ENCODE results near the gene C1orf159. TPM values are rescaled to one million over a fixed set of nuclear protein-coding genes. Genes with fewer than 3 reads are reported as not detected.

Gene C1orf159
- total RNA-seq, 4 donors from 2014 or later = 6.9 to 19.6 (median 14.7) TPM

GRCh38 chr1:1050577-1051052, 65.3 kb downstream of the C1orf159 start:
- no peak for DNase-seq
- H3K9me3 ChIP-seq = no peaks in the 10 kb centered on the region
- no peak overlapping the region for H3K27ac ChIP-seq
- H3K36me3 ChIP-seq = peaks cover 0 to 98% (median 28%) of the 10 kb centered on the region in 3 donors
- no peaks in the 10 kb centered on the region for H3K4me1 ChIP-seq
- TF ChIP-seq, protein P1, sequence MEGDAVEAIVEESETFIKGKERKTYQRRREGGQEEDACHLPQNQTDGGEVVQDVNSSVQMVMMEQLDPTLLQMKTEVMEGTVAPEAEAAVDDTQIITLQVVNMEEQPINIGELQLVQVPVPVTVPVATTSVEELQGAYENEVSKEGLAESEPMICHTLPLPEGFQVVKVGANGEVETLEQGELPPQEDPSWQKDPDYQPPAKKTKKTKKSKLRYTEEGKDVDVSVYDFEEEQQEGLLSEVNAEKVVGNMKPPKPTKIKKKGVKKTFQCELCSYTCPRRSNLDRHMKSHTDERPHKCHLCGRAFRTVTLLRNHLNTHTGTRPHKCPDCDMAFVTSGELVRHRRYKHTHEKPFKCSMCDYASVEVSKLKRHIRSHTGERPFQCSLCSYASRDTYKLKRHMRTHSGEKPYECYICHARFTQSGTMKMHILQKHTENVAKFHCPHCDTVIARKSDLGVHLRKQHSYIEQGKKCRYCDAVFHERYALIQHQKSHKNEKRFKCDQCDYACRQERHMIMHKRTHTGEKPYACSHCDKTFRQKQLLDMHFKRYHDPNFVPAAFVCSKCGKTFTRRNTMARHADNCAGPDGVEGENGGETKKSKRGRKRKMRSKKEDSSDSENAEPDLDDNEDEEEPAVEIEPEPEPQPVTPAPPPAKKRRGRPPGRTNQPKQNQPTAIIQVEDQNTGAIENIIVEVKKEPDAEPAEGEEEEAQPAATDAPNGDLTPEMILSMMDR (IDR thresholded peaks at IDR 0.05) = no peak
- TF ChIP-seq POLR2A (IDR thresholded peaks at IDR 0.05) = no peak
- no peak overlapping the region for H3K4me3 ChIP-seq
- H3K27me3 ChIP-seq = no peaks in the 10 kb centered on the region
- 74 to 88% methylated on average over 7 to 21 of the region's 32 CpGs for WGBS, 2 donors
- intact Hi-C loops (cut with DNase I) = no loop called here

DNA sequence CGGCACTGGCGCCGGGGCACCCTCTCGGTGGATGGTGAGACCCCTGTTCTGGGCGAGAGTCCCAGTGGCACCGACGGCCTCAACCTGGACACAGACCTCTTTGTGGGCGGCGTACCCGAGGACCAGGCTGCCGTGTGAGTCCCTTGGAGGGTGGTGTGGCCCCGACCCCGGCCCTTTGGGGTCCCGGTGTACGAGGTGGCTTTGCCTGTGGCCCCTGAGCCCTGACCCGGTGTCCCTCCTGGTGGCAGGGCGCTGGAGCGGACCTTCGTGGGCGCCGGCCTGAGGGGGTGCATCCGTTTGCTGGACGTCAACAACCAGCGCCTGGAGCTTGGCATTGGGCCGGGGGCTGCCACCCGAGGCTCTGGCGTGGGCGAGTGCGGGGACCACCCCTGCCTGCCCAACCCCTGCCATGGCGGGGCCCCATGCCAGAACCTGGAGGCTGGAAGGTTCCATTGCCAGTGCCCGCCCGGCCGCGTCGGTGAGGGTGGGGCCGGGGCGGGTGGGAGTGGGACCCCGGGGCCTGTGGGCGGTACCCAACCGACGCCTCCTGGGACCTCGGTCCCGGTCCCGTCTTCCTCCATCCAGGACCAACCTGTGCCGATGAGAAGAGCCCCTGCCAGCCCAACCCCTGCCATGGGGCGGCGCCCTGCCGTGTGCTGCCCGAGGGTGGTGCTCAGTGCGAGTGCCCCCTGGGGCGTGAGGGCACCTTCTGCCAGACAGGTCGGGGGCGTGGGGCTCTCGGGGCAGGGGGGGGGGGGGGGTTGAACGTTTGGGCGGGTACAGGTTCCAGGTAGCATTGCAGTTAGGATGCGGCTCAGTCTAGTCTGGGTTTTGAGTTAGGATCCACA, 66.3 kb downstream of the C1orf159 start:
- Histone ChIP-seq H3K4me3 (no peak overlapping the region), H3K9me3 (no peaks in the 10 kb centered on the region), H3K27me3 (no peaks in the 10 kb centered on the region), H3K27ac (no peak overlapping the region), H3K36me3 (peaks cover 0 to 98% (median 28%) of the 10 kb centered on the region in 3 donors), H3K4me1 (no peaks in the 10 kb centered on the region)
- intact Hi-C loops (cut with DNase I) = no loop called here
- TF ChIP-seq, protein P1 (IDR thresholded peaks at IDR 0.05) = no peak
- no peak for TF ChIP-seq POLR2A (IDR thresholded peaks at IDR 0.05)
- 78 to 80% methylated on average over 1 to 6 of the region's 57 CpGs for WGBS, 2 donors
- no peak for DNase-seq

- Histone ChIP-seq H3K27me3 (no peaks in the 10 kb centered on the region), H3K4me1 (no peaks in the 10 kb centered on the region), H3K27ac (no peak overlapping the region), H3K4me3 (no peak overlapping the region), H3K9me3 (no peaks in the 10 kb centered on the region), H3K36me3 (peaks cover 0 to 98% (median 23%) of the 10 kb centered on the region in 3 donors)
- 88 to 92% methylated on average over 12 to 15 of the region's 28 CpGs for WGBS, 2 donors
- TF ChIP-seq, protein P1 (IDR thresholded peaks at IDR 0.05) = no peak
- TF ChIP-seq POLR2A (IDR thresholded peaks at IDR 0.05) = no peak
- intact Hi-C loops (cut with DNase I) = no loop called here
- no peak for DNase-seq
Observed at GRCh38 chr1:1048765-1049164, 67.1 kb downstream of the C1orf159 start.

GRCh38 chr1:1047963-1048362, 67.9 kb downstream of the C1orf159 start:
- H3K36me3 ChIP-seq = peaks cover 0 to 98% (median 19%) of the 10 kb centered on the region in 3 donors
- WGBS, 2 donors = 90% methylated on average over 4 of the region's 25 CpGs; no CpG with 5 or more reads in 1 of the 2 donors

GRCh38 chr1:1047407-1047806, 68.5 kb downstream of the C1orf159 start:
- H3K9me3 ChIP-seq = no peaks in the 10 kb centered on the region
- peaks cover 0 to 98% (median 19%) of the 10 kb centered on the region in 3 donors for H3K36me3 ChIP-seq
- no peak overlapping the region for H3K27ac ChIP-seq
- no peaks in the 10 kb centered on the region for H3K27me3 ChIP-seq
- TF ChIP-seq, protein P1 (IDR thresholded peaks at IDR 0.05) = no peak
- no peak for TF ChIP-seq POLR2A (IDR thresholded peaks at IDR 0.05)
- H3K4me3 ChIP-seq = no peak overlapping the region
- no peaks in the 10 kb centered on the region for H3K4me1 ChIP-seq
- WGBS, 2 donors = 100% methylated on average over 1 to 3 of the region's 19 CpGs
- intact Hi-C loops (cut with DNase I) = no loop called here
- DNase-seq = no peak

More at GRCh38 chr1:1047963-1048362, 67.9 kb downstream of the C1orf159 start:
- no peak for TF ChIP-seq POLR2A (IDR thresholded peaks at IDR 0.05)
- TF ChIP-seq, protein P1 (IDR thresholded peaks at IDR 0.05) = no peak
- no peaks in the 10 kb centered on the region for H3K27me3 ChIP-seq
- intact Hi-C loops (cut with DNase I) = no loop called here
- DNase-seq = no peak
- H3K4me3 ChIP-seq = no peak overlapping the region
- H3K4me1 ChIP-seq = no peaks in the 10 kb centered on the region
- H3K27ac ChIP-seq = no peak overlapping the region
- no peaks in the 10 kb centered on the region for H3K9me3 ChIP-seq

Data from esophagus squamous epithelium (tissue), 5 donors.